C4-2B (cell line): ENCODE results near the gene MFNG.

Source experiments
- ZFX ChIP-seq: fragments of 450-650 bp; IDR thresholded peaks from 2 replicates; pipeline ENCODE4 v1.6.1; 2017
- TF ChIP-seq, protein P1 (sequence below): fragments of 450-650 bp; conservative IDR thresholded peaks from 2 replicates; pipeline ENCODE4 v1.5.1; 2017; ENCODE audit warnings: mild to moderate bottlenecking

DNA sequence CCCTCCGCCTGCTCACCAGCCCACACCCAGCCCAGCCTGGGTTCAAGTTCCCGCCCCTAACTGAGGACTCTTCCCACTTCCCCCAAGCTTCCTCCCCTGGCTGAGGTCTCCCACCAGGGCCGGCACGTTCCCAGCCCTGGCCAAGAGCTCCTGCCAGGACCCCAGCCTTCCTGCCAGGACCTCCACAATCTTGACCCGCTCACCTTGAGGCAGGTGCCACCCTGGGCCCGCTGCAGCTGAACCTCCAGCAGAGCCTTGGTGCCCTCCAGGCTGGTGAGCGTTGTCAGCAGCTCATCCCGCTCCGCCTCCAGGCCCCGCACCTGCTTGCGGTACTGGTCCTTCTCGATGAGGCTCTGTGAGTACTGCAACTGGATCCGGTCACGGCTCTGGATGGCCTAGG, 19.8 kb upstream of the MFNG start:
- TF ChIP-seq, protein P1, sequence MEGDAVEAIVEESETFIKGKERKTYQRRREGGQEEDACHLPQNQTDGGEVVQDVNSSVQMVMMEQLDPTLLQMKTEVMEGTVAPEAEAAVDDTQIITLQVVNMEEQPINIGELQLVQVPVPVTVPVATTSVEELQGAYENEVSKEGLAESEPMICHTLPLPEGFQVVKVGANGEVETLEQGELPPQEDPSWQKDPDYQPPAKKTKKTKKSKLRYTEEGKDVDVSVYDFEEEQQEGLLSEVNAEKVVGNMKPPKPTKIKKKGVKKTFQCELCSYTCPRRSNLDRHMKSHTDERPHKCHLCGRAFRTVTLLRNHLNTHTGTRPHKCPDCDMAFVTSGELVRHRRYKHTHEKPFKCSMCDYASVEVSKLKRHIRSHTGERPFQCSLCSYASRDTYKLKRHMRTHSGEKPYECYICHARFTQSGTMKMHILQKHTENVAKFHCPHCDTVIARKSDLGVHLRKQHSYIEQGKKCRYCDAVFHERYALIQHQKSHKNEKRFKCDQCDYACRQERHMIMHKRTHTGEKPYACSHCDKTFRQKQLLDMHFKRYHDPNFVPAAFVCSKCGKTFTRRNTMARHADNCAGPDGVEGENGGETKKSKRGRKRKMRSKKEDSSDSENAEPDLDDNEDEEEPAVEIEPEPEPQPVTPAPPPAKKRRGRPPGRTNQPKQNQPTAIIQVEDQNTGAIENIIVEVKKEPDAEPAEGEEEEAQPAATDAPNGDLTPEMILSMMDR: no peak
- no peak for TF ChIP-seq ZFX
